T-helper 2 cell treated with Interferon-gamma antibody and Interleukin-4, amounts not matched to agents 5 μg/mL and 100 μg/mL, for 36 hours (primary cell): ENCODE measurements around the gene IL20.
A peak's percentile ranks its signal among the peaks of the same experiment; 100 is the strongest.

Source experiments
- DNase-seq: peaks from one replicate; pipeline ENCODE4 v3.0.0; 2021; ENCODE audit warnings: low spot score
- H3K27ac Mint-ChIP-seq: one replicate; pipeline ENCODE4 v1.8.0; 2021; ENCODE audit warnings: mild to moderate bottlenecking, mixed read lengths
- H3K27me3 Mint-ChIP-seq: one replicate; pipeline ENCODE4 v1.8.0; 2021; ENCODE audit warnings: low read depth, mixed read lengths
- H3K36me3 Mint-ChIP-seq: one replicate; pipeline ENCODE4 v1.8.0; 2021; ENCODE audit warnings: low read depth, mixed read lengths
- H3K4me1 Mint-ChIP-seq: one replicate; pipeline ENCODE4 v1.8.0; 2021; ENCODE audit warnings: low read depth, mixed read lengths
- H3K4me3 Mint-ChIP-seq: one replicate; pipeline ENCODE4 v1.8.0; 2022; ENCODE audit warnings: mild to moderate bottlenecking, moderate library complexity, mixed read lengths
- H3K9me3 Mint-ChIP-seq: one replicate; pipeline ENCODE4 v1.8.0; 2021; ENCODE audit warnings: mixed read lengths

IL20 gene

GRCh38 chr1:206905295-206906164 lies 40.1 kb downstream of the IL20 start:
- H3K36me3 Mint-ChIP-seq = peaks cover 54% of the 10 kb centered on the region
- peaks cover 39% of the 10 kb centered on the region for H3K4me1 Mint-ChIP-seq
- peak; percentile 31 for DNase-seq

GRCh38 chr1:206907304-206907991 lies 42.0 kb downstream of the IL20 start:
- Mint-ChIP-seq H3K36me3 (peaks cover 69% of the 10 kb centered on the region), H3K4me3 (no peak overlapping the region), H3K27ac (no peak overlapping the region), H3K27me3 (peaks cover 16% of the 10 kb centered on the region), H3K9me3 (no peaks in the 10 kb centered on the region), H3K4me1 (peaks cover 41% of the 10 kb centered on the region)
- DNase-seq = no peak

More at GRCh38 chr1:206905295-206906164, 40.1 kb downstream of the IL20 start:
- Mint-ChIP-seq H3K27me3 (peaks cover 13% of the 10 kb centered on the region), H3K4me3 (peak overlapping the region; percentile 64), H3K27ac (peak overlapping the region; percentile 65), H3K9me3 (no peaks in the 10 kb centered on the region)

DNA sequence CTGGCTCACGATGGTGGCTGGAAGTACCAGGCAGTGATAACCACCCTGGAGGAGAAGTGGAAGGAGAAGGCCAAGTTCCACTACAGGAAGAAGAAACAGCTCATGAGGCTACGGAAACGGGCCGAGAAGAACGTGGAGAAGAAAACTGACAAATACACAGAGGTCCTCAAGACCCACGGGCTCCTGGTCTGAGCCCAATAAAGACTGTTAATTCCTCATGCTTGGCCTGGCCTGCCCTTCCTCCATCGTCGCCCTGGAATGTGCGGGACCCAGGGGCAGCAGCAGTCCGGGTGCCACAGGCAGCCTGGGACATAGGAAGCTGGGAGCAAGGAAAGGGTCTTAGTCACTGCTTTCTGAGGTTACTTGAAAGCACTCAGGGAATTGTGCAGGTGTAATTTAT lies 42.6 kb downstream of the IL20 start:
- no peak for DNase-seq
- Mint-ChIP-seq H3K27ac (no peak overlapping the region), H3K4me3 (peak overlapping the region; percentile 42), H3K36me3 (peaks cover 71% of the 10 kb centered on the region), H3K4me1 (peaks cover 44% of the 10 kb centered on the region), H3K27me3 (peaks cover 16% of the 10 kb centered on the region), H3K9me3 (no peaks in the 10 kb centered on the region)

DNA sequence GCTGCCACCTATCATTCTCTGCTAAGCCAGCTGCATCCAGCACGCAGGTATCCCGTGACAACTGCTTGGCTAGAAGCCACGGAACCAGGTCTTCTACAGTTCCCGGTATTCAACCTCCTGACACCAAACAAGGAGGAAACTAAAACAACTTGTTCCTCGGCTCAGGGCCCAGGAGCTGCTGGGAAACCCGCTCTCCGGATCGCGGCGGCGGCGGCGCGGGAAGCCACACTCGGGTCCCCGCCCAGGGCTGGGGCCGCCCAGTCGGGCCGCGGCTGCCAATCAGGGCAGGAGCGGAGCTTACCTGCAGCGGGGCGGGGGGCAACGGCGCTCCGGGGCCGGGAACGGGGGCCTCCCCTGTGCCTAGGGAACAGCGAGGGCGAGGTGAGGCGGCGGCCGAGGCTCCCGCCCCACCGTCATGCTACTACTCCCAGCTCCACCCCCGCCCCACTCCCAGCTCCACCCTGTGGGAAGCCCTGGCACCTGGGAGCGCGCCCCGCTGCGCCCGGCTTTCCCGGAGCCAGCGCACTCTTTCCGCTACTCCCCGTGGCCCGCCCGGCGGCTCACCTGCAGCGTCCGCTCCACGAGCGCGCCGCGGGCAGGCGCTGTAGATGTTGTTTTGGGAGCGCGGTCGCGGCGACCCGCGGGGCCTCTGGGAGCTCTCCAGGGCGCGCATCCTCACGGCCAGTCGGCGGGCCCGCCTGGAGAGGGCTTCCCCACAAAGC lies 43.9 kb downstream of the IL20 start:
- Mint-ChIP-seq H3K4me1 (peaks cover 44% of the 10 kb centered on the region), H3K4me3 (peak overlapping the region; percentile 49), H3K9me3 (no peaks in the 10 kb centered on the region), H3K36me3 (peaks cover 65% of the 10 kb centered on the region), H3K27me3 (peaks cover 16% of the 10 kb centered on the region), H3K27ac (no peak overlapping the region)
- DNase-seq = no peak

DNA sequence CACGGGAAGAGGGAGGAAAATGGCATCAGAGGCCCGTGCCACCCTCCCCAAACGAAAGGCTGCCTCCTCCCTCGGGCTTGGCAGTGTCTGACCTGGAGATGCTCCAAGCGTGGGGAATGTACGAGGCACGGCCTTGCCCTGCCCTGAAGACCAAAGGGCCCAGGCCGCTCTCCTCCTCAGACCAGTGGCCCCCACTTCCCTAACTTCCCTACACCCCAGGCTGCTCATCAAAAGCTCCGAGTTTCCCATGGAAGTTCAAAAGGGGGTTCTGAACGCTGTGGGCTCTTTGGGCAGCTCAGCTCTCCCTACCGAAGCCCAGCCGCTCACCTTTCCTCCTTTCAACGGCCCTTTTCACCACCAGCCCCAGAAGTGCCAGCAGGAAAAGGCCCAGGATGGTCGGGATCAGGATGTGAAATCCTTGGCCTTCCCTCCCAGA lies 44.5 kb downstream of the IL20 start:
- peaks cover 45% of the 10 kb centered on the region for H3K4me1 Mint-ChIP-seq
- no peak overlapping the region for H3K27ac Mint-ChIP-seq
- H3K27me3 Mint-ChIP-seq = peaks cover 16% of the 10 kb centered on the region
- no peaks in the 10 kb centered on the region for H3K9me3 Mint-ChIP-seq
- no peak for DNase-seq
- peak overlapping the region; percentile 25 for H3K4me3 Mint-ChIP-seq
- peaks cover 62% of the 10 kb centered on the region for H3K36me3 Mint-ChIP-seq

DNA sequence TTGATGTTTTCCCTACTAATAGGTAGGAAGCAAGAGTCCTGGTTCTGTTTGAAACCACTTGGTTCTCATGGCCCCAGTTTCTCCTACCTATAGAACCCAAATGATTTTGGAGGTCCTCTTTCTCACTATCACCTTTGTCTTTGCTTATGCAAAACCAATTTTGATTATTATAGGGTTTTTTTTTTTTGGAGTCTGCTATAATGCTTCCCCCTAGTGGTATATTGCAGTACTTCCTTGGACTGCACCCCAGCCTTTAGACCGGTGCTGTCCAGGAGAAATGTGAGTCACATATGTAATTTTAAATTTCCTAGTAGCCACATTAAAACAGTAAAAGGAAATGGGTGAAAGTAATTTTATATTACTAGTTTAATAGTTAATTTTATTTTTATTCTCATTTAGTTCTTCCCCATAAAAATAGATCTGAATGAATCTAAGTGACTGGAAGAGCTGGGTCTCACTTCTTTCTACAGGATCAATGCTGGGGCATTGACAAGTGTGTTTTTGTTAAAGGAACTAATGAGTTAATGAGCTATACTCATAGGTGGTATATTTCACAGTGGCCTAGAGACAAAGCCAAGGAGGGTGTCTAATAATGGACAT lies 45.7 kb downstream of the IL20 start:
- Mint-ChIP-seq H3K27me3 (peaks cover 16% of the 10 kb centered on the region), H3K9me3 (no peaks in the 10 kb centered on the region), H3K36me3 (peaks cover 60% of the 10 kb centered on the region), H3K4me3 (no peak overlapping the region), H3K27ac (no peak overlapping the region), H3K4me1 (peaks cover 43% of the 10 kb centered on the region)
- DNase-seq = no peak

- no peaks in the 10 kb centered on the region for H3K9me3 Mint-ChIP-seq
- peaks cover 16% of the 10 kb centered on the region for H3K27me3 Mint-ChIP-seq
- DNase-seq = peak; percentile 49
- H3K27ac Mint-ChIP-seq = no peak overlapping the region
- H3K4me3 Mint-ChIP-seq = no peak overlapping the region
- H3K4me1 Mint-ChIP-seq = peaks cover 50% of the 10 kb centered on the region
- peaks cover 68% of the 10 kb centered on the region for H3K36me3 Mint-ChIP-seq
These were observed 47.1 kb downstream of the IL20 start for GRCh38 chr1:206912445-206913095.

GRCh38 chr1:206913766-206914537 lies 48.5 kb downstream of the IL20 start:
- Mint-ChIP-seq H3K9me3 (no peaks in the 10 kb centered on the region), H3K4me1 (peaks cover 52% of the 10 kb centered on the region), H3K4me3 (no peak overlapping the region), H3K36me3 (peaks cover 65% of the 10 kb centered on the region), H3K27ac (no peak overlapping the region), H3K27me3 (peaks cover 6% of the 10 kb centered on the region)
- no peak for DNase-seq

GRCh38 chr1:206915030-206915735 lies 49.8 kb downstream of the IL20 start:
- no peak for DNase-seq
- peaks cover 5% of the 10 kb centered on the region for H3K27me3 Mint-ChIP-seq
- peaks cover 55% of the 10 kb centered on the region for H3K4me1 Mint-ChIP-seq
- H3K36me3 Mint-ChIP-seq = peaks cover 65% of the 10 kb centered on the region
- no peak overlapping the region for H3K4me3 Mint-ChIP-seq
- H3K27ac Mint-ChIP-seq = no peak overlapping the region
- no peaks in the 10 kb centered on the region for H3K9me3 Mint-ChIP-seq

DNA sequence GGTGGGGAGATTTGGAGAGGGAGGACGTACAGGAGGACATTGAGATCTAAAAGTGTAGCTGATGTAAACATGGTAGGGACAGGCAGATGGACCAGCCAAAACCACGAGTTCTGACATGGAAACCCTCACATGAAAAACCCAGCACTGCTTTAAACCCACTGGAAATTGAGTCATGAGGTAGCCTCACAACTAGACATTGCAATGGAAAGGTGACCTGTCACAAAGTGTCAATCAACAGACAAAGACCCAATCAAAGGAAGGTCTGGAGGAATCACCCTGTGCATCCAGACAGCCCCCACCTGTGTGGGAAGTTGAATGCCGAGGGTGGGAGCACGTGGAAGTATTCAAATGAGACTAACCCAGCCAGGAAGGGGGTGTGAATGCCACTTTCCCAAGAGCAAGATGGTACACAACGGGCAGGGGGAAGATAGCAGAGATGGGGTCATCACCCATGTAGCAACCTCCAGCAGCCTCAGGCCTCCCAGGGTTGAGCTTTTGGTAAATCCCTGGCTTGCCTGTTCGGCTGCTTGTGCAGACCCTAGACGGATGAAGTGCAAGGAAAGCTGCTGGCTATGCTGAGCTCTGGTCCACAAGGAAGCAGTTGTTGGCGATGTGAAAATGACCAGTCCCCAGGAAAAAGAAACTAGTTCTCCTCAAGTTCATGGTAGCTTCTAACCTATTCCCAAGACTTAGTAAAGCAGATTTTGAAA lies 50.7 kb downstream of the IL20 start:
- Mint-ChIP-seq H3K36me3 (peaks cover 68% of the 10 kb centered on the region), H3K9me3 (no peaks in the 10 kb centered on the region), H3K4me3 (peak overlapping the region; percentile 3), H3K4me1 (peaks cover 59% of the 10 kb centered on the region), H3K27me3 (no peaks in the 10 kb centered on the region), H3K27ac (no peak overlapping the region)
- no peak for DNase-seq

DNA sequence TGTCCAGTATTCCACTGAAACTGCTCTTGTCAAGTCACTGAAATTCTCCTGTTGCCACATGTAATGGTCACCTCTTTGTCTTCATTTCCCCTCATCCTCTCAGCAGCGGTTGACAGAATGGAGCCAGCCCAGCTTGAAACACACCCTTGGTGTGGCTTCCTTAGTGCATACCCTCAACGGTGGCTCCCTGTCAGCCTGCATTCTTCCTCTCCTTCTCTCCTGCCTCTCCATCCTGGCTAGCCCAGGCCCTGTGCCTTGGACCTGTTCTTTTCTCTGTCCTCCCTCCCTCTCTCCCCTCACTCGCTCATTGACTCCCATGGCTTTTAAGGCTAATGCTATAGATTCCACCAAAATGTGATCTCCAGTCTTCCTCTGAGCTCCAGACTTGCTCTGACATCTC lies 52.7 kb downstream of the IL20 start:
- Mint-ChIP-seq H3K4me3 (peak overlapping the region; percentile 59), H3K4me1 (peaks cover 61% of the 10 kb centered on the region), H3K27ac (peak overlapping the region; percentile 12), H3K36me3 (peaks cover 50% of the 10 kb centered on the region), H3K27me3 (no peaks in the 10 kb centered on the region), H3K9me3 (no peaks in the 10 kb centered on the region)
- DNase-seq = no peak
